Measurements from ENCODE around the gene FAM229B.
A peak's percentile ranks its signal among the peaks of the same experiment; 100 is the strongest.
"Not testable (repeated sequence)": the region's sequence is repeated elsewhere in the genome, so short reads cannot be mapped to it uniquely, and the experiment has no call there.

FAM229B gene

GRCh38 chr6:112087136-112087911 lies at the start of gene FAM229B, which contains the start of gene TUBE1:
Gene FAM229B, plus strand, starts transcription at chr6:112087591. Its CDS starts 11,693 bp downstream, at chr6:112099284.
Gene TUBE1, minus strand, starts transcription at chr6:112087482. Its CDS starts 48 bp downstream, at chr6:112087434.
- peak; percentile 94 for DNase-seq

GRCh38 chr6:112037783-112038216 lies 49.6 kb upstream of the FAM229B start:
- no peak for DNase-seq

GRCh38 chr6:112038268-112038667 lies 49.1 kb upstream of the FAM229B start:
- no peak for DNase-seq

- no peak for DNase-seq
Measured at GRCh38 chr6:112038756-112039430, 48.5 kb upstream of the FAM229B start.

- DNase-seq: no peak
Measured at GRCh38 chr6:112039431-112039770, 48.0 kb upstream of the FAM229B start.

- no peak for DNase-seq
Measured at GRCh38 chr6:112040956-112041355, 46.4 kb upstream of the FAM229B start.

GRCh38 chr6:112041535-112041934 lies 45.9 kb upstream of the FAM229B start:
- no peak for DNase-seq

GRCh38 chr6:112043032-112044007 lies 44.1 kb upstream of the FAM229B start:
- DNase-seq: peak; percentile 96

GRCh38 chr6:112044196-112044595 lies 43.2 kb upstream of the FAM229B start:
- no peak for DNase-seq

GRCh38 chr6:112044856-112045255 lies 42.5 kb upstream of the FAM229B start:
- DNase-seq: no peak

GRCh38 chr6:112047523-112047922 lies 39.9 kb upstream of the FAM229B start:
- not testable (repeated sequence) for DNase-seq

GRCh38 chr6:112049026-112049799 lies 38.2 kb upstream of the FAM229B start:
- DNase-seq: no peak

- no peak for DNase-seq
Measured at GRCh38 chr6:112049996-112050395, 37.4 kb upstream of the FAM229B start.

GRCh38 chr6:112050429-112050828 lies 37.0 kb upstream of the FAM229B start:
- no peak for DNase-seq

GRCh38 chr6:112051251-112051740 lies 36.1 kb upstream of the FAM229B start:
- DNase-seq: not testable (repeated sequence)

GRCh38 chr6:112054001-112054400 lies 33.4 kb upstream of the FAM229B start, which contains the start of gene CCN6:
Gene CCN6, plus strand, starts transcription at chr6:112054104. Its CDS starts 254 bp downstream, at chr6:112054358.
- no peak for DNase-seq

- no peak for DNase-seq
Measured at GRCh38 chr6:112054555-112055190, 32.7 kb upstream of the FAM229B start.

GRCh38 chr6:112058243-112059032 lies 29.0 kb upstream of the FAM229B start:
- no peak for DNase-seq

GRCh38 chr6:112061605-112062004 lies 25.8 kb upstream of the FAM229B start:
- no peak for DNase-seq

- DNase-seq: no peak
Measured at GRCh38 chr6:112062966-112063365, 24.4 kb upstream of the FAM229B start.

Data from NCI-H1105 (cell line).